H1 (cell line): ENCODE measurements around the gene IFNA16. TPM values are rescaled to one million over a fixed set of nuclear protein-coding genes. Genes with fewer than 3 reads are reported as not detected.
A peak's percentile ranks its signal among the peaks of the same experiment; 100 is the strongest.

Source experiments
- CTCF ChIA-PET: fragments of 300-600 bp; sonication (Branson Sonifier 250); formaldehyde crosslinking; loops from one replicate; lab custom pipeline; 2021; ENCODE audit not compliant: partially characterized antibody; lab: Charles Lee
- POLR2A ChIA-PET: fragments of 300-600 bp; sonication (Branson Sonifier 250); formaldehyde crosslinking; loops from one replicate; lab custom pipeline; 2021; ENCODE audit warnings: inconsistent platforms; ENCODE audit not compliant: partially characterized antibody; lab: Charles Lee
- DNase-seq, 2 experiments: peaks; one replicate each; pipeline versions ENCODE4 v3.0.0 to v3.0.0-alpha.2; 2010 to 2022; ENCODE audit warnings: low spot score in 2 of 2, low read depth in 1 of 2, mixed read lengths in 1 of 2
- FAIRE-seq: peaks from 2 replicates; lab custom pipeline; 2011; peaks lifted over from hg19 to GRCh38; lab: Jason Lieb, UNC
- H2AFZ ChIP-seq: 2 replicates; pipeline ENCODE4 v1.8.1; 2012; ENCODE audit warnings: low read length, inconsistent platforms
- H2AK5ac ChIP-seq: 2 replicates; pipeline ENCODE4 v1.6.1; 2013; ENCODE audit warnings: low read depth, low read length
- H2BK120ac ChIP-seq: replicated peaks from 2 replicates; pipeline ENCODE3; 2013; ENCODE audit warnings: low read depth, low read length, inconsistent platforms
- H2BK12ac ChIP-seq: 2 replicates; pipeline ENCODE4 v1.6.1; 2013; ENCODE audit warnings: low read depth, low read length
- H2BK15ac ChIP-seq: 2 replicates; pipeline ENCODE4 v1.6.1; 2013; ENCODE audit warnings: low read length
- H2BK20ac ChIP-seq: 2 replicates; pipeline ENCODE4 v1.6.1; 2013; ENCODE audit warnings: low read length
- H2BK5ac ChIP-seq: 2 replicates; pipeline ENCODE4 v1.6.1; 2013; ENCODE audit warnings: low read depth, low read length
- H3K14ac ChIP-seq: 2 replicates; pipeline ENCODE4 v1.6.1; 2013; ENCODE audit warnings: inconsistent platforms; ENCODE audit not compliant: insufficient read length
- H3K18ac ChIP-seq: 2 replicates; pipeline ENCODE4 v1.6.1; 2013; ENCODE audit warnings: low read length; ENCODE audit errors: extremely low read depth
- H3K23ac ChIP-seq: 2 replicates; pipeline ENCODE4 v1.6.1; 2013; ENCODE audit warnings: inconsistent platforms; ENCODE audit not compliant: insufficient read length
- H3K23me2 ChIP-seq: 2 replicates; pipeline ENCODE4 v1.6.1; 2013; ENCODE audit warnings: low read depth, low read length
- H3K27ac ChIP-seq: 2 replicates; pipeline ENCODE4 v1.6.1; 2011; ENCODE audit warnings: low read depth, low read length, inconsistent platforms
- H3K27me3 ChIP-seq, 4 experiments: replicated peaks in 1 of 4; 1 replicate in 1 of 4; 2 replicates in 3 of 4; pipeline versions ENCODE4 v1.6.1 to v1.8.1; 2011 to 2013; ENCODE audit warnings: low read length in 3 of 4, mild to moderate bottlenecking in 3 of 4, inconsistent platforms in 2 of 4, mixed read lengths in 2 of 4, moderate library complexity in 1 of 4; ENCODE audit not compliant: control insufficient read depth in 3 of 4, insufficient read depth in 3 of 4; ENCODE audit errors: extremely low read depth in 1 of 4
- H3K36me3 ChIP-seq, 4 experiments: 2 replicates each; pipeline versions ENCODE4 v1.6.1 to v1.8.1; 2011 to 2013; ENCODE audit warnings: mild to moderate bottlenecking in 4 of 4, low read length in 3 of 4, moderate library complexity in 2 of 4, control low read depth in 1 of 4, inconsistent platforms in 1 of 4; ENCODE audit not compliant: insufficient read depth in 4 of 4, control insufficient read depth in 2 of 4
- H3K4ac ChIP-seq: replicated peaks from 2 replicates; pipeline ENCODE3; 2013; ENCODE audit warnings: low read length, low read depth, mixed read lengths, inconsistent platforms; ENCODE audit not compliant: insufficient read length
- H3K4me1 ChIP-seq, 4 experiments: replicated peaks in 1 of 4; 1 replicate in 1 of 4; 2 replicates in 3 of 4; pipeline versions ENCODE4 v1.6.1 to v1.8.1; 2011 to 2013; ENCODE audit warnings: low read length in 3 of 4, inconsistent platforms in 2 of 4, mixed read lengths in 1 of 4; ENCODE audit not compliant: insufficient read depth in 4 of 4, control insufficient read depth in 3 of 4
- H3K4me2 ChIP-seq, 2 experiments: 2 replicates each; pipeline versions ENCODE4 v1.6.1 to v1.8.1; 2011 to 2013; ENCODE audit warnings: low read depth in 2 of 2, low read length in 2 of 2, control low read depth in 1 of 2, inconsistent platforms in 1 of 2, mild to moderate bottlenecking in 1 of 2; ENCODE audit not compliant: insufficient read depth in 1 of 2
- H3K4me3 ChIP-seq, 4 experiments: fragments of 200-600, 300-600 bp in 1 of 4; sonication (generic), shearing (Covaris generic), sonication (Bioruptor Twin) in 1 of 4; 2 replicates each; pipeline versions ENCODE4 v1.5.1 to v1.8.1; 2011 to 2016; ENCODE audit warnings: low read length in 4 of 4, low read depth in 3 of 4, control low read depth in 2 of 4, inconsistent platforms in 2 of 4, mild to moderate bottlenecking in 2 of 4, mixed read lengths in 1 of 4, moderate library complexity in 1 of 4; ENCODE audit not compliant: insufficient read depth in 2 of 4; ENCODE audit errors: extremely low read depth in 1 of 4
- H3K56ac ChIP-seq: replicated peaks from 2 replicates; pipeline ENCODE3; 2013; ENCODE audit warnings: low read depth, mild to moderate bottlenecking, mixed read lengths, low read length, inconsistent platforms; ENCODE audit not compliant: insufficient read length
- H3K79me1 ChIP-seq: 2 replicates; pipeline ENCODE4 v1.6.1; 2013; ENCODE audit warnings: low read depth, low read length, control low read depth
- H3K79me2 ChIP-seq, 2 experiments: 2 replicates each; pipeline versions ENCODE4 v1.6.1 to v1.8.1; 2012 to 2013; ENCODE audit warnings: low read length in 2 of 2, mild to moderate bottlenecking in 2 of 2, inconsistent platforms in 1 of 2; ENCODE audit not compliant: insufficient read depth in 2 of 2, control insufficient read depth in 1 of 2
- H3K9ac ChIP-seq, 4 experiments: replicated peaks in 1 of 4; 1 replicate in 1 of 4; 2 replicates in 3 of 4; pipeline versions ENCODE4 v1.6.1 to v1.8.1; 2011 to 2013; ENCODE audit warnings: low read depth in 3 of 4, low read length in 3 of 4, control low read depth in 2 of 4, mild to moderate bottlenecking in 2 of 4, moderate library complexity in 2 of 4, inconsistent platforms in 1 of 4; ENCODE audit errors: extremely low read depth in 1 of 4
- H3K9me3 ChIP-seq, 2 experiments: 2 replicates each; pipeline versions ENCODE4 v1.6.1 to v1.8.1; 2012 to 2013; ENCODE audit warnings: mild to moderate bottlenecking in 2 of 2, moderate library complexity in 2 of 2, control low read depth in 1 of 2, inconsistent platforms in 1 of 2, low read depth in 1 of 2, low read length in 1 of 2, mixed read lengths in 1 of 2; ENCODE audit not compliant: insufficient read depth in 2 of 2
- H4K20me1 ChIP-seq, 2 experiments: replicated peaks in 1 of 2; 2 replicates each; pipeline versions ENCODE3 to v1.8.1; 2011 to 2013; ENCODE audit warnings: inconsistent platforms in 2 of 2, low read length in 2 of 2, mild to moderate bottlenecking in 1 of 2; ENCODE audit not compliant: insufficient read depth in 2 of 2, control insufficient read depth in 1 of 2
- H4K5ac ChIP-seq: 2 replicates; pipeline ENCODE4 v1.6.1; 2013; ENCODE audit warnings: low read length, low read depth, mixed read lengths, inconsistent platforms; ENCODE audit not compliant: insufficient read length
- H4K8ac ChIP-seq: 2 replicates; pipeline ENCODE4 v1.8.0; 2013; ENCODE audit warnings: mild to moderate bottlenecking, moderate library complexity, low read length, inconsistent platforms; ENCODE audit not compliant: insufficient read depth; ENCODE audit errors: extremely low read depth
- H4K91ac ChIP-seq: replicated peaks from 2 replicates; pipeline ENCODE3; 2013; ENCODE audit warnings: low read length, mixed read lengths, inconsistent platforms; ENCODE audit not compliant: insufficient read length
- EP300 ChIP-seq, 2 experiments: IDR thresholded peaks; 1 replicate in 1 of 2; 2 replicates in 1 of 2; pipeline ENCODE4 v1.6.1; 2011 to 2012; ENCODE audit warnings: low read depth in 2 of 2, low read length in 2 of 2, mild to moderate bottlenecking in 2 of 2, borderline replicate concordance in 1 of 2, inconsistent platforms in 1 of 2, moderate library complexity in 1 of 2
- RAD21 ChIP-seq, 2 experiments: IDR thresholded peaks in 1 of 2; conservative IDR thresholded peaks in 1 of 2; 2 replicates each; pipeline ENCODE4 v1.6.1; 2011; ENCODE audit warnings: low read depth in 2 of 2, low read length in 2 of 2, improper control_type of control experiment in 1 of 2, inconsistent platforms in 1 of 2, mild to moderate bottlenecking in 1 of 2, moderate library complexity in 1 of 2
- RFX5 ChIP-seq: IDR thresholded peaks from 2 replicates; pipeline ENCODE4 v1.6.1; 2011; ENCODE audit warnings: low read depth, low read length, improper control_type of control experiment, borderline replicate concordance
- SIN3A ChIP-seq, 2 experiments: IDR thresholded peaks in 1 of 2; conservative IDR thresholded peaks in 1 of 2; 2 replicates each; pipeline ENCODE4 v1.6.1; 2011 to 2012; ENCODE audit warnings: low read length in 2 of 2, improper control_type of control experiment in 1 of 2, low read depth in 1 of 2, mild to moderate bottlenecking in 1 of 2
- SP2 ChIP-seq: IDR thresholded peaks from 2 replicates; pipeline ENCODE4 v1.6.1; 2012; ENCODE audit warnings: mild to moderate bottlenecking, low read length, inconsistent platforms
- WGBS, 2 experiments: shearing (Covaris generic) in 1 of 2; methylation state at CpG; one replicate each; pipeline versions ENCODE4 v1.1.6 to v1.1.7; 2013 to 2015; ENCODE audit warnings: low lambda C conversion rate in 2 of 2, mixed read lengths in 2 of 2, inconsistent platforms in 1 of 2, low coverage in 1 of 2, missing lambda C conversion rate in 1 of 2; ENCODE audit not compliant: insufficient replicate concordance in 2 of 2, insufficient coverage in 1 of 2, insufficient read length in 1 of 2; ENCODE audit errors: extremely low coverage in 1 of 2, missing lambda C conversion rate in 1 of 2; 5-methylcytosine and 5-hydroxymethylcytosine counted together
- polyA plus RNA-seq, 7 experiments: library from polyadenylated mRNA; depleted of rRNA in 3 of 7; stranded (reverse) in 5 of 7; unstranded in 2 of 7; fragments of >200 nt in 5 of 7; fragments of 200-250 nt in 2 of 7; gene quantifications; 1 replicate in 5 of 7; 2 replicates in 1 of 7; 4 replicates in 1 of 7; pipeline versions ENCODE4 v1.2.1 to v1.2.3, GENCODE V29; 2011 to 2013; ENCODE audit warnings: missing spikeins in 2 of 7, mixed read lengths in 2 of 7
- total RNA-seq: library from RNA; stranded (reverse); fragmentation: NEBNext Ultra II Directional; extraction: Animal tissue kit (Norgen Biotek cat#: 25700); gene quantifications from 2 replicates; pipeline ENCODE4 v1.2.1, GENCODE V29; 2021
- TF ChIP-seq, protein P1 (sequence below), 3 experiments: IDR thresholded peaks; 1 replicate in 2 of 3; 2 replicates in 1 of 3; pipeline versions ENCODE4 v1.5.1 to v1.6.1; 2011; ENCODE audit warnings: low read length in 3 of 3, mild to moderate bottlenecking in 3 of 3, inconsistent platforms in 2 of 3, low read depth in 1 of 3, moderate library complexity in 1 of 3; ENCODE audit not compliant: insufficient read depth in 1 of 3; ENCODE audit errors: control extremely low read depth in 1 of 3

The IFNA16 gene
- total and polyA plus RNA-seq, 2 of the 8 experiments (the other 6 are each of a cell fraction or from before 2014, with no cell fraction given), result not detected

DNA sequence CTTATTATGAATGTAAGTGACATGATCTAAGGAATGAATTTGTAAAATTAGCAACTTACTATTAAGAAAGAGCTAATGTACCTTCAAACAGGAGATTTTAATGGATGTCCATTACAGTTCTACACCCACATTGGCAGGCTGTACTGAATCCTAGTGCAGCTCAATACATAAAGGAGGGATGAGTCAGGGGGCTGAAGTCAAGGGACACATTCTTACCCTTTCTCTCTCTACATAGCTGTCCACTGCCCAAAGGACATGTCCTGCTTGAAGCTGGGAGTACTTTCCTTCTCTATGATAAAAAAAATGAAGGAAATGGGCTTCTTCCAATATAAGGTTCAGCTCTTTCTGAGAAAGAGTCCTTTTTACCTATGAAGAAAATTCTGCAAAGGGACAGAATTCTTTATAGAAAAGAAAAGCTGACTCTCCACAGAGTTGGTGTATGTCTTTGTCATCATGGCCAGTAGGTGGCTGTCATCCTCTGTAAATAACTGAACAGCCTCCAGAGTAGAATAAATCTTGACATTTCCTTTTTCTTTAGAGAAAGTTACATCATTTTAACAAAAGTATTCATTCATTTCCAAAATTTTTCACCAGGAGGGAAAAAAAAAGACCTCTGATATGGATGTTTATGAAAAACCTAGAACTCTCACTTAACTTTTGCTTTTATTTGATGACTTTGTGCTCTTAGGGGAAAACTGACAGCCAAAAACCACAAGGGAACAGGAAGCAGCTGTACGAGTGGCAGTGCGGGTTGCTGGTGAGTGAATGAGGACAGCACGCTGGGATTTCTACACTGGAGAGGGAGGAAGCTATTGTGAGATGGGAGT is 35.8 kb upstream of the IFNA16 start:
- Histone ChIP-seq H3K56ac (no peak overlapping the region), H4K91ac (no peak overlapping the region), H3K27me3 (no peaks in the 10 kb centered on the region; a peak in 1 of 7 replicates), H3K4me2 (0 out of 4 replicates have a peak overlapping the region, but pooled peaks of 1 of the 2 experiments have one; percentile 33), H2BK5ac (no peak overlapping the region), H3K27ac (no peak overlapping the region), H2BK15ac (no peak overlapping the region), H3K18ac (no peak overlapping the region), H2BK120ac (no peak overlapping the region), H4K5ac (no peak overlapping the region), H2BK20ac (no peak overlapping the region), H3K4ac (no peak overlapping the region), H3K9me3 (no peaks in the 10 kb centered on the region), H4K20me1 (no peaks in the 10 kb centered on the region), H3K36me3 (no peaks in the 10 kb centered on the region), H4K8ac (no peak overlapping the region), H3K79me1 (no peaks in the 10 kb centered on the region), H2AFZ (no peak overlapping the region), H3K23ac (no peak overlapping the region), H3K9ac (no peak overlapping the region), H2BK12ac (no peak overlapping the region), H3K4me3 (no peak overlapping the region), H3K14ac (no peak overlapping the region), H3K23me2 (no peaks in the 10 kb centered on the region), H3K4me1 (peaks cover 0 to 7% (median 3%) of the 10 kb centered on the region in 4 experiments; a peak in 3 of 7 replicates), H2AK5ac (no peak overlapping the region), H3K79me2 (no peaks in the 10 kb centered on the region)
- CTCF ChIA-PET, result interaction anchor here (0.6 to 5.4 kb wide), 47 partner anchors 8 to 1199 kb away, joined by 3 to 53 read pairs (median 4); partner anchors contain the start of gene HACD4
- DNase-seq (no peak), FAIRE-seq (peak; percentile 71)
- WGBS, 2 experiments, result 8% methylated on average over 3 of the region's 3 CpGs; no CpG with 5 or more reads in 1 of the 2 experiments
- POLR2A ChIA-PET, result no interaction called here
- TF ChIP-seq SIN3A (conservative IDR thresholded peaks at IDR 0.05 in 1 of 2, IDR thresholded peaks at IDR 0.05 in 1 of 2; ENCODE audit: low read depth in 1 of 2, low read length in 2 of 2), result peak; percentile 59 to 75; a peak in 1 of 4 replicates
- TF ChIP-seq, protein P1, sequence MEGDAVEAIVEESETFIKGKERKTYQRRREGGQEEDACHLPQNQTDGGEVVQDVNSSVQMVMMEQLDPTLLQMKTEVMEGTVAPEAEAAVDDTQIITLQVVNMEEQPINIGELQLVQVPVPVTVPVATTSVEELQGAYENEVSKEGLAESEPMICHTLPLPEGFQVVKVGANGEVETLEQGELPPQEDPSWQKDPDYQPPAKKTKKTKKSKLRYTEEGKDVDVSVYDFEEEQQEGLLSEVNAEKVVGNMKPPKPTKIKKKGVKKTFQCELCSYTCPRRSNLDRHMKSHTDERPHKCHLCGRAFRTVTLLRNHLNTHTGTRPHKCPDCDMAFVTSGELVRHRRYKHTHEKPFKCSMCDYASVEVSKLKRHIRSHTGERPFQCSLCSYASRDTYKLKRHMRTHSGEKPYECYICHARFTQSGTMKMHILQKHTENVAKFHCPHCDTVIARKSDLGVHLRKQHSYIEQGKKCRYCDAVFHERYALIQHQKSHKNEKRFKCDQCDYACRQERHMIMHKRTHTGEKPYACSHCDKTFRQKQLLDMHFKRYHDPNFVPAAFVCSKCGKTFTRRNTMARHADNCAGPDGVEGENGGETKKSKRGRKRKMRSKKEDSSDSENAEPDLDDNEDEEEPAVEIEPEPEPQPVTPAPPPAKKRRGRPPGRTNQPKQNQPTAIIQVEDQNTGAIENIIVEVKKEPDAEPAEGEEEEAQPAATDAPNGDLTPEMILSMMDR (IDR thresholded peaks at IDR 0.05; ENCODE audit: control extremely low read depth in 1 of 3, insufficient read depth in 1 of 3, low read depth in 1 of 3, low read length in 3 of 3), result peak in 2 of 3 experiments; percentile 33 to 56; a peak in 2 of 4 replicates
- TF ChIP-seq RAD21 (IDR thresholded peaks at IDR 0.05 in 1 of 2, conservative IDR thresholded peaks at IDR 0.05 in 1 of 2; ENCODE audit: low read depth in 2 of 2, low read length in 2 of 2), result peak; percentile 59 to 62
- TF ChIP-seq EP300 (IDR thresholded peaks at IDR 0.05; ENCODE audit: borderline replicate concordance in 1 of 2, low read depth in 2 of 2, low read length in 2 of 2), result no peak
- no peak for TF ChIP-seq SP2
- 0 out of 2 replicates have a peak, but pooled peaks have one; percentile 13 for TF ChIP-seq RFX5
